HG02763 (cell line): Measurements from ENCODE around the gene PCF11.
A peak's percentile ranks its signal among the peaks of the same experiment; 100 is the strongest.
"Not testable (repeated sequence)": the region's sequence is repeated elsewhere in the genome, so short reads cannot be mapped to it uniquely, and the experiment has no call there.

Experiments used
- ATAC-seq: cut with Tn5 transposase; IDR thresholded peaks from one replicate; pipeline ENCODE4 v1.9.1; 2021; ENCODE audit warnings: mild to moderate bottlenecking, moderate library complexity; ENCODE audit not compliant: unreplicated experiment

The PCF11 gene, protein sequence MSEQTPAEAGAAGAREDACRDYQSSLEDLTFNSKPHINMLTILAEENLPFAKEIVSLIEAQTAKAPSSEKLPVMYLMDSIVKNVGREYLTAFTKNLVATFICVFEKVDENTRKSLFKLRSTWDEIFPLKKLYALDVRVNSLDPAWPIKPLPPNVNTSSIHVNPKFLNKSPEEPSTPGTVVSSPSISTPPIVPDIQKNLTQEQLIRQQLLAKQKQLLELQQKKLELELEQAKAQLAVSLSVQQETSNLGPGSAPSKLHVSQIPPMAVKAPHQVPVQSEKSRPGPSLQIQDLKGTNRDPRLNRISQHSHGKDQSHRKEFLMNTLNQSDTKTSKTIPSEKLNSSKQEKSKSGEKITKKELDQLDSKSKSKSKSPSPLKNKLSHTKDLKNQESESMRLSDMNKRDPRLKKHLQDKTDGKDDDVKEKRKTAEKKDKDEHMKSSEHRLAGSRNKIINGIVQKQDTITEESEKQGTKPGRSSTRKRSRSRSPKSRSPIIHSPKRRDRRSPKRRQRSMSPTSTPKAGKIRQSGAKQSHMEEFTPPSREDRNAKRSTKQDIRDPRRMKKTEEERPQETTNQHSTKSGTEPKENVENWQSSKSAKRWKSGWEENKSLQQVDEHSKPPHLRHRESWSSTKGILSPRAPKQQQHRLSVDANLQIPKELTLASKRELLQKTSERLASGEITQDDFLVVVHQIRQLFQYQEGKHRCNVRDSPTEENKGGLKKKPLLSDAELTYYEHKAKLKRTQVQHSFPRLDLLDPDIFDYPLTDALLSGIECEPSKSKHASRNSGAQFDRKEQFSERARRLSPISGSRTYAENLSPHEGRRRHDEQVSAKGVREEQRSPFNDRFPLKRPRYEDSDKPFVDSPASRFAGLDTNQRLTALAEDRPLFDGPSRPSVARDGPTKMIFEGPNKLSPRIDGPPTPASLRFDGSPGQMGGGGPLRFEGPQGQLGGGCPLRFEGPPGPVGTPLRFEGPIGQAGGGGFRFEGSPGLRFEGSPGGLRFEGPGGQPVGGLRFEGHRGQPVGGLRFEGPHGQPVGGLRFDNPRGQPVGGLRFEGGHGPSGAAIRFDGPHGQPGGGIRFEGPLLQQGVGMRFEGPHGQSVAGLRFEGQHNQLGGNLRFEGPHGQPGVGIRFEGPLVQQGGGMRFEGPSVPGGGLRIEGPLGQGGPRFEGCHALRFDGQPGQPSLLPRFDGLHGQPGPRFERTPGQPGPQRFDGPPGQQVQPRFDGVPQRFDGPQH (N-terminal part only)

DNA sequence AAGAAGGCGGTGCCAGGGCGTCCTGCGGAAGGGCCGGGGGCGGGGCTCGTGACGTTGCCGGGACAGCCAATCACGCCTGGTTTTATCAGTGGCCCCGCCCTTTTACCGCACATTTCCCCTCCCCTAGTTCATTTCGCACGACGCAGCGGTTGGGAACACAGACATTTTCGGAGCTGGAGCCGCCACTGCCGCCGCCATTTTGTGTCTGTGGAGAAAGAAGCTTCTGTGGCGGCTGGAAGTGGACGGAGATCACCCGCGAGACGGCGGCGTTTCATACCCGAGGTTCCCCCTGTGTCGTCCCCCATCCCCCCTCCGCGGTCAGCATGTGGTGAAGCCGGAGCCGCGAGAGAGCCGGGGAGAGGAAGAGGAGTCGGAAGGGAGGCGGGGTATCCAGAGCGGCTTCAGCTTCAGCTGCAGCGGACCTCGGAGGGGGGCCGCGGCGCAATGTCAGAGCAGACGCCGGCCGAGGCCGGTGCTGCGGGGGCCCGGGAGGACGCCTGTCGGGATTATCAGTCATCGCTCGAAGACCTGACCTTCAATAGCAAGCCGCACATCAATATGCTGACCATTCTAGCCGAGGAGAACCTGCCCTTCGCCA lies at the start of gene PCF11:
Gene PCF11 (plus strand): TSS at position 136 of the 598 bp plus-strand sequence. CDS start 309 bp downstream, at position 445.
- ATAC-seq = peak; percentile 5

DNA sequence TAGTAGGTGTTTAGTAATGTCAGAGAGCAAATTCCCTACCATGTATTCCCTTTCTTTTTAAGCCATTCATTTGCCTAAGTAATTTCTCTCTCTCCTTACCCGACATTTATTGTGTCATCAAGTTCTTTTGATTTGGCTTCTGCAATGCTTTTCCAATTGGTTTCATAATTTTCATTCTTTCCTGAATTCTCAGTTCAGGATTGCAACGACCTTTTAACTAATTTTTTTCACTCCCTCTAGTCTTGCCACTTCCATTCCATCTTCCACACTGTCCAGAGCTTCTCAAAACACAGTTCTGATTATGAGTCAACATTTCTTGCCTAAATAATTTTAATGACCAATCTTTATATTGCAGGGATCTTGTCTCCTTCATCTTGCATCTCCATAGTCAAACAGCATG lies 44.0 kb upstream of the PCF11 start:
- ATAC-seq = no peak

DNA sequence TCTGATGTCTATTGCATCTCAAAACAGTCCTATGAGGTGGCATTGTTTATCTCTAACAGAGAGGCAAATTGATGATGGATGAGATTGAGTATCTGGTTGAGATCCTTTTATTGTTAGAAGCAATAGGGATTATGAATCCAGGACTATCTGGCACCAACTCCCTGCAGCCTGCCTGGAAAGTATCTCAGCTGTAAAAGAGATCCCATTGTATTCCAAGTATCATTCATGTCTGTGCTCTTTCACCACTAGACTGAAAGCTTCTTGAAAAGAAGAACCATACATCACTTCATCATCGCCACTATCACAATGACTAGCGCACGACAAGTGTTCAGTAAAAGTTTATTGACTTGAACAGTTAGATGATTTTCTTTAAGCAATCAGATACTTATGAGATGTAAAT lies 41.9 kb upstream of the PCF11 start:
- no peak for ATAC-seq

DNA sequence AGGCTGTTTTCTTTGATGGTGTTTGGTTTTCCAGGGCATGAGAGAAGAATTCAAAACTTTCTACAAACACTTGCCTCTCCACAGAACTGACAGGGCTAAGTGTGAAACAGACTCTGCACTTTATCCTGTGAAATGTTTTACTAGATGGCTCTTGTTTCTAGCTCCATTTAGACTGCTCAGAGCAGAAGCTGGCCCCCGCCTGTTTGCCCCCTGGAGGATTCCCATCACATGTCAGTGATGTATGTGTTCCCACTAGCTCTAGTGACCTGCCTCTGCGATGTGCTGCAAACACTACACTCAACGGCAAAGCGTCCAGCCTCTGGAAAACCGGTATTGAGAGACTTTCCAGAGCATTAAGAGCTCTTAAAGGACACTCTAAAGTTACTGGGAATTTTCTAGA lies 41.4 kb upstream of the PCF11 start:
- no peak for ATAC-seq

DNA sequence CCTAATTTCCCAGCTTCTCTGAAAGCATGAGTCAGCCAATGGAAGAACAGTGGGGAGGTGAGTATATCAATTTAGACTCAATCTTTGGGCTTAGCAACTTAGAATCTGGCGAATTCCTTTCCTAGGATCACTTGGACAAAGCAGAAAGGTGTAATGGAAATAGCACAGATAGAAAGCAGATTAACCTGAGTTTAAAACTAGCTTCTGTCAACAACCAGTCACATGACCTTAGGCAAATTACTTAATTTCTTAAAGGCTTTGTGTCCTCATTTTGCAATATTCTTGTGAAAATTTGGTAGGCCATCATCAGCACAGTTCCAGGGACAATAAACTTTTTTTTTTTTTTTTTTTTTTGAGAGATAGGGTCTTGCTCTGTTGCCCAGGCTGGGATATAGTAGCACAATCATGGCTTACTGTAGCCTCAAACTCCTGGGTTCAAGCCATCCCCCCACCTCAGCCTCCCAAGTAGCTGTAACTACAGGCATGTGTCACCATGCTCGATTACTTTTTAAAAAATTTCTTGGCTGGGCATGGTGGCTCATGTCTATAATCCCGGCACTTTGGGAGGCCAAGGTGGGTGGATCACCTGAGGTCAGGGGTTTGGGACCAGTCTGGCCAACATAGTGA lies 40.8 kb upstream of the PCF11 start:
- ATAC-seq = no peak

DNA sequence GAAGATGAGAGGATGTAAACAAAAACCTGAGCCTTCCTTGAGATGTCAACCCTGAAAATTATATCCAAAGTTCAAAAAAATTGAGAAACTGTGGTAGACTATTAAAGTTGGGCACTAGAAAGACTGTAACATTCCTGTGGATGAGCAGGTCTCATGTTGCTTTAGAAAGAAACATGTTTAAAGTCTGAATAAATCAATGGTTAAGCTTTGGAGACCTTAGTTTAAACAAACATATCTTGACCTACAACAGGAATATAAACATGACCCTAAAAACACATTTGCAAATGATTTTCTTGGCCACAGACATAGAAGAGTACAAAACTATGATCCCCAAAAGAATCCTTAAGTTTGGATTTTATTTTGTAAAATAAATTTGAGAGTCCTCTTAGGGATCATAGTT lies 38.1 kb upstream of the PCF11 start:
- ATAC-seq = no peak

DNA sequence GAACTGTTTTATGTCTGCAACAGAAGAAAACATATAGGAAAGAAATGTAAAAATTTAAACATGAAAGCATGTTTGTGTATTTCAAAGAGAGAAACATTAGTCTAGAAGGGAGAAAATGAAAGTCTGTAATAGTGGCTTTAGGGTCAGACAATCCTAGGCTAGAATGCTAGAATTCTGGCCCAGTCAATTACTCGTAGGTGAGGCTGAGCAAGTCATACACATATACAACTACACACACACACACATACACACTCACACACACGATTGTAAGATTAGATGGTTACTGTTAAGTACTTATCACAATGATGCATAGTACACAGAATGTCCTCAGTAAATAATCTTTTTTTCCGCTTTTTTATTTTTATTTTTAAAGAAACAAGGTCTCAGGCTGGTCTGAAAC lies 37.7 kb upstream of the PCF11 start:
- no peak for ATAC-seq

DNA sequence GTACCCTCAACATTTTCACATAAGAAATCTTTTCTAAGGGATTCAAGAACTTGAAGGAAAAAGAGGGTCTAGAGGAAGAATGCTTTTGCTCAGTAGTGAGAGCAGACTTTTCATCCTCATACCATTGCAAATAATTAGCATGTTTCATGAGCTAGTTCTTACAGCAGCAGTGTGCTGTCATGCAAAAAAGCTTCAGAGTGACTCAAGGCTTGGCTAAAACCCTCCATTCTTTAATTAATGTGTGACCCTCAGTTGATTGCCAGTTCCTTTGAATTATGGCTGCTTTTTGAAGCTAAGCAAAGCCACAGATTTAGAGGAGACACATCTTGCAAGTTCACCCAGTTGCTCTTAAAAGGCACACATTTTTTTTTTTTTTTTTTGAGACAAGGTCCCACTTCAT lies 36.6 kb upstream of the PCF11 start:
- no peak for ATAC-seq

DNA sequence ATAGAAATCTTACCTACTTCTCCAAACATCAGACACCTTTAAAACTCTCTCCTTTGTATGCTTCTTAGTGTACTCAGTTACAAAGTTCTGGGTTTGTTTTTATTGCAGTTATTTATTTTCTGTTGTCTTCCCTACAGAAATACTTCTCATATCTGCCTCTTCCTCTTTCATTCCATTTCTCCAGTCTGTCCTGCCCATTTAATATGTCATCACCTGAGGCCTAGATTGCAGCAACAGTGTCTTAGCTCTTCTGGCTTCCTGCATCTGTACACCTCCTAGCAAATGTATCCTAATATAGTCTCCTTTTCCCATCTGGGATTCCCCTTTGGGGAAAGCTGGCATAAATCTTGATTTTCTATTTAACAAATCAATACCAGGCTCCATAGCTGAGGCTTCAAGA lies 34.9 kb upstream of the PCF11 start:
- no peak for ATAC-seq

DNA sequence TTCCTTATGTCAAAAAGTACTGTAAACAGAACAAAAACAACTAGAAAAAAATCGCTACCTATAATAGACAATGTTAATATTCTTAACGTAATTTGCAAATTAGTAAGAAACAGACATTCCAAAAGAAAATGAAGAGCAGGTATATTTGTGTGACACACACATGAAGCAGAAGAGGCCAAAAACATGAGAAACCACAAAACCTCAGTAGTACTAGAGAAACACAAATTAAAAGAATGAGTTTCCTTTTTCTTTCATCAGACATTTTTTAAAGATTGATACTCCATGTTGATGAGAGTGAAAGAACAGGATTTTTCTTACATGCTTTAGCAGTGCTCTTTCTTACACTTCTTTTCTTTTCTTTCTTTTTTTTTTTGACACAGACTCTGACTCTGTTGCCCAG lies 34.2 kb upstream of the PCF11 start:
- ATAC-seq = no peak

DNA sequence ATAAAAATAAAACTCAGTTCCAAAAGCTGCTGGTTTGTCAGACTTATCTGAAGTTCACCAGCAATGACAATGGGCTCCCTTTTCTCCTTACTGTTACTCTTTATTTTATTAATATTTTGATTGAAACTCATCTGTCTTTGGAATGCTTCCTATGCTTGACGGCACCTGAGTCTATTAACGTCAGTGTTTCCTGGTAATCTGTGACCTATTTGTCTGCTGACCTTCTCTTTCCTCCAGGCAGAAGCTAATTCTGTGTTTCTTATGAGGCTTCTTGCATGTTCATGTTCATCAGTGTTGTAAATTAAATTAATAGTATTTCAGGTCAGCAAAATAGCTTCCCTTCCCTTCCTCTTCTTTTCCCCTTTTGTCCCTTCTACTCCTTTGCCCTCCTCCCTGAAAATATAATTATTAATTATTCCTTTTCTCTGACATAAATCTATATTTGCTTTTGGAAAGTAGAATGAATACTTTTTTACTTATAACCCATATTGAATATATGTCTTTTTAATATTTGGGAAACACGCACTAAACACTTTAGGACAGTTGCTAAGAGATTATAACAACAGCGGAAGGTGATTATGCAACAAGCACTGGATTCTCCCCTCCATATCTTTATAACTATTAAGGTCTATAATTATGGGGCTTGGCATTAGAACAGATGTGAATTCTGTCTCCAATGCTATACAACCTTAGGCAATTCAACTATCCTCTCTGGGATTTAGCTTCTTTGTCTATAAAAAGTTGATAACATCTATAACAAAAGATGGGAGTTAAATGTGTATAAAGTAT lies 32.1 kb upstream of the PCF11 start:
- no peak for ATAC-seq

DNA sequence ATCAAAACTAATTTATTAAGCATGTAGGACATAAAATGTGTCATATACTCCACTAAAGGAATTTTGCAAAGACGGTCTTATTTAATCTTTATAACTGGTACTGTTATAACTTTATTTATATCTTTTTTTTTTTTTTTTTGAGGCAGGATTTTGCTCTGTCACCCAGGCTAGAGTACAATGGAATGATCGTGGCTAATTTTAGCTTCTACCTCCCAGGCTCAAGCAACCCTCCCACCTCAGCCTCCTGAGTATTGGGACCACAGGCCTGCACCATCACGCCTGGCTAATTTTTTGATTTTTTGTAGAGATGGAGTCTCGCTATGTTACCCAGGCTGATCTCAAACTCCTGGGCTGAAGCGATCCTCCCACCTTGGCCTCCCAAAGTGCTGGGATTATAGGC lies 31.4 kb upstream of the PCF11 start:
- no peak for ATAC-seq

DNA sequence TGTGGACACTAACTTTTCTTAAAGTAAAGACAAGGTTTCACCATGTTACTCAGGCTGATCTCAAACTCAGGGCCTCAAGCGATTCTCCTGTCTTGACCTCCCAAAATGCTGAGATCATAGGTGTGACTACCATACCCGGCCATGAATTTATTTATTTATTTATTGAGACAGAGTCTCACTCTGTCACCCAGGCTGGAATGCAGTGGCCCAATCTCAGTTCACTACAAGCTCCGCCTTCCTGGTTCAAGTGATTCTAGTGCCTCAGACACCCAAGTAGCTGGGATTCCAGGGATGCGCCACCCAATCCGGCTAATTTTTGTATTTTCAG lies 29.7 kb upstream of the PCF11 start:
- ATAC-seq = no peak

DNA sequence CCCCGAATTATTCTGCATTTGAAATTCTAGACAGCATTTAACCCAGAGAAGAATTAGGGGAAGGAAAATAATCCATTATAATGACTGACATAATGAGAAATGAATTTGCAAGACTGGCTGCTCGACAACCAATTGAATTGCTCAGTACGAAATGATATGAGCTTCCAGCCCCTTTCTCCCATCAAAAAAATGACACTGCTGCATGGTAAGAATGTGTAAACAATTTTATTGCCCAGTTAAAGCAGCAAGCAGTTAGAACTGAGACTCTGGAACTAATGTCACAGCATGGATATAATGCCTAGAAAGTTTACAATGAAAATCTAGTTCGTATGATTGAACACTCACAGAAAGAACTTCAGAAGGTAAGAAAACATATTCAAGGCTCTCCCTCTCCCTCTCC lies 24.7 kb upstream of the PCF11 start:
- no peak for ATAC-seq

DNA sequence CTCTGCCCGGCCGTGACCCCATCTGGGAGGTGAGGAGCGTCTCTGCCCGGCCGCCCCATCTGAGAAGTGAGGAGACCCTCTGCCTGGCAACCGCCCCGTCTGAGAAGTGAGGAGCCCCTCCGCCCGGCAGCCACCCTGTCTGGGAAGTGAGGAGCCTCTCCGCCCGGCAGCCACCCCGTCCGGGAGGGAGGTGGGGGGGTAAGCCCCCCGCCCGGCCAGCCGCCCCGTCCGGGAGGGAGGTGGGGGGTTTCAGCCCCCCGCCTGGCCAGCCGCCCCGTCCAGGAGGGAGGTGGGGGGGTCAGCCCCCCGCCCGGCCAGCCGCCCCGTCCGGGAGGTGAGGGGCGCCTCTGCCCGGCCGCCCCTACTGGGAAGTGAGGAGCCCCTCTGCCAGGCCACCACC lies 23.7 kb upstream of the PCF11 start:
- not testable (repeated sequence) for ATAC-seq

DNA sequence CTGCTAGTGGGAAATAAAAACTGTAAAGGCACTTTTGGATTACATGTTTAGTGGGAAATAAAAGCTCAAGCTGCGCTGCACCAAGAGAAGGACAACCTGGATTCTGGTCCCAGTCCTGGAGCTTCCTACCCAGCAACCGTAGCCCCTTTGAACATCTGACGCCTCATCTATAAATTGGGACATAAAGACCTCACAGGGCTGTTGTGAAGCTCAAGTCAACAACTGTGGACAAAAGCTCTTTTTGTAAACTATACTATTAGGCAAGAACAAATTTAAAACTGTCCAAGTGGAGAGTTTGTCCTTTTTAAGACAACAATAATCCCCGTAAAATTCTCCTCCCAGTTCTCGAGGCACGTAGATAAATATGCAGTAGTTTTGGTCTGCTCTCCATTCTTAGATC lies 17.6 kb upstream of the PCF11 start:
- no peak for ATAC-seq

DNA sequence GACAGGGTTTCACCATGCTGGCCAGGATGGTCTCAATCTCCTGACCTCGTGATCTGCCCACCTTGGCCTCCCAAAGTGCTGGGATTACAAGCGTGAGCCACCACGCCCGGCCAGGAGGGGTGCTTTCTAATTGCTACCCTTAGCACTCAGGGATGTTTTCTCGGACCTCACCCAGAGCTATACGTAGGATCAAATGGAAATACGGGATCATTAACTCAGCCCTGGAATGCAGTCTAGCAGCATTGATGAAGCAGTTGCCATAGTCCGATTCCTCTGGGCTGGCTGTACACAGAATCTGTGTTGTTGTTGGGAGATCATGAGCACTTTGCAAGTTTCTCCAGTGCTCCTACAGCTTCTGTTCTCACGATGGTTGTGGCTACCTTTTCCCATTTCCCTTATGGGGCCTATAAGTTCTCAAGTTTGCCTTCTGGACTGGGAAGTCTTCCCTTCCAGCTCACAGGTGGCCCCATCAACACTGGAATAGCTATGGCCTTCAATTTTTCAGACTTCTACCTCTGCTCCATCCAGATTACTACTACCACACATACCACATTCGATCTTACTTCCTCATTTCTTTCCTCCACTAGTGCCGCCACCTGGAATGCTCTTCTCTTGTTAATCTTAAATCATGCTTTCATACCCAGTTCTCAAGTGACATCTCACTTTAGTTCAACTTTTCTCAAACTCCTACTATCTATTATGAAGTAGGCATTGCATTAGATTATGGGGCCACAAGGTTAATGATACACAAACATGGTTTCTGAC lies 16.1 kb upstream of the PCF11 start:
- peak; percentile 96 for ATAC-seq

DNA sequence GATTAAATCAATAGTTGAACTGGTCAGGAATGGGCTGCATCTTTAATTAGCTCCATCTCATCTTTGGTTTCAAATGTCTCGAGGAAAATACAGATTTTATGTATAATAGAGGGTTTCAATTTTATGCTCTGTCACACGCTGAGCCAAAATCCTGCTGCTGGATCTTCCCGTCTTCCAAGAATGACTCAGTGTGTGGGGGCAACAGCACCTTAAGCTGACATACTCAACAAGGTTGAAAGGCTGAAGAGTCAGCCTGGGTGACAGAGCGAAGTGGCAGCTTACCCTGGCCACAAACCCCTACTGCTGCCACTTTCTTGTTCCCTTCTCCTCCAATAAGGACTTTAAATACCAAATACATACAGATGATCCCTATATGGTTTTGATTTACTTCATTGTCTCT lies 9.0 kb upstream of the PCF11 start:
- no peak for ATAC-seq

DNA sequence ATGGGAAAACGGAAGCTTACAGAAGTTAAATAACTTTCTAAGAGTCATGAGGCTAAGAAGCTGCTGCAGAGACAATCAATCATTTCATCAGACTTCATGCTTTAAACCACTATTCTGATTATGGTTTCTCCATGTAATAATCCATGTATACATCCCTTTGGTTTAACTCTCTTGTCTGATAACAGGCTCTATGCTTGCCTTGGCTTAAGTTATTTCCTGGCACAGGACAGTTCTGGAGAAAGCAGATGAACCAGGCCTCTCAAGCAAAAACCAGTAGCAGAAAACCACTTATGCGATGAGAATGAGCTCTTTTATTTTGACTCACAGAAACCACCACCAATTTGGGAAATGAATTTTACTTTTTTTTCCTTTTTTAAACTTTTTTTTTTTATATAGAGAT lies 6.5 kb upstream of the PCF11 start:
- ATAC-seq = no peak
